Measurements from ENCODE around the gene MECR.

The MECR gene

DNA sequence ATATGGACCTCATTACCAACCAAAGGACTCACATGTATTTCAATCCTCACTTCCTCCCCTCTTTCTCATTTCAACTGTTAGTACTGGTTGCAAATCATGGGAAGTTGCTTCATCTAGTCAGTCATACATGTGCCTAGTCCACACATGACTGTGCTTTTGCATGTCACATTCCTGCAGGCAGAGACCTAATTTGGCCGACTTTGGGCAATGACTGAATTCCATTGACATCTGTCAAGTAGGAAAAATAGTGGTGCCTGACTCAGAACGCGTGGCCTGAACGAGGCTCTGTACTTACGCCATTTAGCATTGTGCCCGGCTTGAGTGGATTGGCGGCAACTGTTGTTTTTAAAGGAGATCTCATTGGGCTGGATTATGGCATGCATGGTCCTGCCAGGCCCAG is 23.6 kb upstream of the MECR start:
- no peak for DNase-seq

DNA sequence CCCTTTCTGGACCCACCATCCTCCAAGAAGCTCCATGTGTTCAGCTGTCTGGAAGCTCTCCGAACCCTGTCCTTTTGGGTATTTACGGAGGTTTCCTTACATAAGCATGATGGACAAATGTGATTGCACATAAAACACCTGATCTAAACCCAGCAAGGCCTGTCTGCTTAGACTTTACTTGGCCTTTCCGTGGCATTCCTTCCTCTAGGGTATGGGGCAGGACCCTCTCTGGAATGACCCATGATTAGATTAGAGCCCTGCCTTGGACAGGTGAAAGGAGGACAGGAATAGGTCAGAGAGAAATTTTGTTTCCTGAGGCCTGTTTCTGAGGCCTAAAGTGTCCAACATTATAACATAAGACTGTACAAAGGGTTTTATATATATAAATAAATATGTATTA is 22.4 kb upstream of the MECR start:
- DNase-seq: no peak

DNA sequence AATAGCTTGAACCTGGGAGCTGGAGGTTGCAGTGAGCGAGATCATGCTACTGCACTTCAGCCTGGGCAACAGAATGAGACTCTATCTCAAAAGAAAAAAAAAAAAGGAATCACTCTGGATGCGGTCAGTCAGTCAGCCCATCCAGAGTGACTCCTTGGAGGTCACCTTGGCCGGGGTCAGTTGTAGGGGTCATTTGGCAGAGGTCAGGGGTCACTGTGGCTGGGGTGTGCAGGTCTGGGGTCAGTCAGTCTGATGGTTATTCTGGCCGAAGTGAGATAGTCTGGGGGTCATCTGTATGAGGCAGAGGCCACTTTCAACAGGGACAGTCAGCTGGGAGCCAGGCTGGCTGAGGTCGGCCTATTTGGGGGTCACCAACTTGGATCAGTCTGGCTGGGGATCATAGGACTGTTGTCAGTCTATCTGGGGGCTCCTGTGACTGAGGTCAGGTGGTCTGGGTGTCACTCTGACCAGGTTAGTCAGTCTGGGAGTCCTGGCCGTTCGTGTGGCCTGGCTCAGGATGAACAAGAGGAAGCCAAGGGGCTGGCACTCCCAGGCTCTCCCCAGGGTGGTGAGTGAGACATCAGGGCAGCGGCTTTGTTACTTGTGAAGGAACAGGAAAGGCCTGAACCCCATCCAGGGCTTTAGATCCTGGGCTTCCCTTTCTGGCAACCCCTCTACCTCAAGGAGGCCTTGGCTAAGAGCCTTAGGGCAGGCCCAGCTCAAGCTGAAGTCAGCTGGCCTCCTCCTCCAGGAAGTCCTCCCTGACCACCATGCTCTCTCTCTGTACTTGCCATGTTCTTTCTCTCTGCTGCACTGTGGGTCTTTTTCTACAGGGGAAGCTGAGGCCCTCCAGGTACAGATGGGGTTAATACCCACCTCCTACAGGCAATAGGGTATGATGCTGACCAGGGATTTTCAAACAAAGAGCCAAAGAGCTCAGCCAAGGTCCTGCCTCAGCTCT is 20.7 kb upstream of the MECR start:
- DNase-seq: no peak

DNA sequence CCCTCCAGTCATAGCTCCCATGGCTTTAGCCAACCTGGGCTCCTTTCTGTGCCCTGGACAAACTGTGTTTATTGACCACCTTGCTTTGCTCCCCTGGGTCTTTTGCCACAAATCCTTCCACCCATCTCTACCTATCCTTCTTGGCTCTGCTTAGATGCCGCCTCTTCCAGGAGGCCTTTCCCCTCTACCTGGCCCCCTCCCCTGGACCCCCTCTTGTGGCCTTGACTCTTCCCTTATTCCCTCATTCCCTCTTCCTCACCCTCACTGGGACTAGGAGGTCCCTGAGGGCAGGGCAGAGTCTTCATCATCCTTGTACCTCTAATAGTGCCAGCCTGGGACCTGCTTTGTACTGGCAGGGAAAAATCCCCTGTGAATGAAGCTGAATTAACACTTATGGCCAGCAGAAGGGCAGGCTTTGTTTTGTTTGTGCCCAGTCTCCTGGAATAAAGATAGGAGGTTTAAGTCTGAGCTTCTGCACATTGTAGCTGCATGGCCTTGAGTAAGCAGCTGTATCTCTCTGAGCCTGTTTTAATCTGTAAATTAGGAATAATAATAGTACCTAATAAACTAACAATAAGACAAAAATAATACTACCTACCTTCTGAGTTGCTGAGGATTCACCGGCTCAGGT is 19.3 kb upstream of the MECR start:
- DNase-seq: no peak

DNA sequence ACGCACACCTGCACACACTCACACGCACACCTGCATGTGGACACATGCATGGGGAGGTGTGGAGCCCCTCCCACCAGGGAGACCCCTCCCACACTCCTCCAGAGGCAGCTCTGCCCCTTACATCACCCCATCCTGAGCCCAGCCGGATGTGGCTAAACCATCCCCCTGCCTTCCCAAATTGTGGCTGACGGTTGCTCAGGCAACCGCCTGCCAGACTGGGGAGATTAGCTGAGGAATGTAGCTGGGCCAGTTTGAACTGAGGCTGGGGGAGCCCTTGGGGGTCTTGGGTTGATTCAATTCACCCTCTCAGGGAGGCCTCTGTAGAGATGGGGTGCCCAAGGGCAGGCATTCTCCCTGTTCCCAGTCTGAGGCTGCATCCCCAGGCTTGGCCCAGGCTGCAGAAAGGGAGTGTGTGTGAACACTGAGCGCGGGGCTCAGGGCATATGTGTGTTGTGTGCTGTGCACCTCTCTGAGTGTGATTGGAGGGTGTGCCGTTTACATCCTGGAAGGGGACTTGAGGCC is 18.5 kb upstream of the MECR start:
- DNase-seq: no peak

DNA sequence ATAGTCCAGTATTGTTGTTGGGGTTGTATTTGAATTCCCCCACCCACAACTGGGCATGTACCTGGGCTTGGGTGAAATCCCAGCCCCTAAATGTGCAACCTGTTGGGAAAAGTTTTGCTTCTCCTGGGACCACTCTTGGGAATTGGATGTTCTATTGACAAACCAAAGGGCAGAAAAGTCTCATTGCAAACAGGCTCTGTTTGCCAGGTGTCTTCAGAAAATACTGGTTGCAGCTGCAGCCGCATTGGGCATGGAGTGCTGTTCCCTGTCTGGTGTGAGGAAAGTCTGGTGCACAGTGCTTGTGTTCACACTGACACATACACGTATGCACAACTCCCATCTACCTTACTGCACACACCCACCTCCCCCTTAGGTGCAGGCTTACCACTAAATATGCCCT is 17.7 kb upstream of the MECR start:
- no peak for DNase-seq

DNA sequence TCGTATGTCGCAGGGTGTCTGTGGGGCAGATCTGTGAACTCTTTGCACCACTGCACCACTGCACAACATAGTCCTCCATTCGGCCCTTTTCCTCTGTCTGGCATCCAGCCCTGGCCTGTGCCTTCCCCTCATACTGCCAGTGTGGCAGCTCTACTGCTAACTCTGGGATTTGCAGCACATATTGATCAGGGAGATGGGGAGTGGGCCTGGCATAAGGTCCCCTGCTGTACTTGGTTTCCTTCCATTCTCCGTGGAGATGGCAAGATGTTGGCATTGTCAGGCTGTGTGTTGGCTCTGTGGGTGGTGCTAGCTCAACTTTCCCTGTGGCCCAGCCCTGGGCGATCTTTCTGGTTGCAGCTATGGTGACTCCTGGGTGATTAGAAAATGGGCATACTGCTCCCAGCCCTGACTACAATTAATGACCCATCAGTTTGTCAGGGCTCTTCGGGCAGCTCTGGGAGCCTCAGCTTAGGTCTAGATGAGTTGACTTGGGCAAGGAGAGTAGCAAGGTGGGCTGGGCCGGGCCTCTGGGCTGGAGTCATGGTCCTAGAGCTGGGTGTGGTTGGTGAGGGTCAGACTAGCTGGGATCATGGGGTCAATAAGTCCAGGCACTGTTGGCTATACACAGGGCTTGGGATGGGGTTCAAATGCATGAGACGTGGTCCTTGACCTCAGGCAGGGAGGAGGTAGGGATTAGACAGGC is 17.0 kb upstream of the MECR start:
- no peak for DNase-seq

DNA sequence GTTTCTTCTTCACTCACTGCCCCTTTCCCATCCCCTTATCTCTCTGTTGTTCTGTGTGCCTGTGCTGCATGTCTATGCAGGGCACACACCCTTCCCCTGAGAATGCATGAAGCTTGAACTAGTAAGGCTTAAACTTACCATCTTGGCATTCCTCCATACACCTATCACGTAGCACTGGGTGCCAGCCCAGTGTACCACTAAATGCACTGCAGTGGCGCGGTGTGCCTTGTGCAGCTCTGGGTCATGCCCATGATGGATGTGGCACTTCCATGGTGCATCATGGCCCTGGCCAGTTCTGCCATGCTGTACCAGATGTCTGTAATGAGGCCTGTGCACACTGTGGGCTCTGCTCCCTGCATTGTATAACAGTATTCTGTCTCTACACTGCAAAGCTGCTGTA is 16.3 kb upstream of the MECR start:
- no peak for DNase-seq

DNA sequence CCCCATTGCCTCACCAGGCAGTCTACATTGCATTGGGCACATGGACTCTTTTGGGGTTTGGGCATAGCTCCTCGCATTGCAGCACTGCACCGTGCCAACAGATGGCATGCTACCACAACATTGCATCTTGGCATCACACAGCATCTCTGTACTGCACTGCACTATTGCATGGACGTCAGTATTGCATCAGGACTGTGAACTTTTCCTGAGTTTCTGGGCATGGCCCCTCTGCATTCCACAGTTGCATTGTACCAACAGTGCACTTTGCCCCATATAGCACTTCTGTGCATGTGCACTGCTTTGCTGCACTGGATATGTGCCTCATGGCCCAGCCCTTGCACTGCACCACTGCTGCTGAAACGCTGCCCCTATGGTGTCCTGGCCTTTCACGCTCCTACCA is 15.1 kb upstream of the MECR start:
- peak; percentile 18 for DNase-seq

DNA sequence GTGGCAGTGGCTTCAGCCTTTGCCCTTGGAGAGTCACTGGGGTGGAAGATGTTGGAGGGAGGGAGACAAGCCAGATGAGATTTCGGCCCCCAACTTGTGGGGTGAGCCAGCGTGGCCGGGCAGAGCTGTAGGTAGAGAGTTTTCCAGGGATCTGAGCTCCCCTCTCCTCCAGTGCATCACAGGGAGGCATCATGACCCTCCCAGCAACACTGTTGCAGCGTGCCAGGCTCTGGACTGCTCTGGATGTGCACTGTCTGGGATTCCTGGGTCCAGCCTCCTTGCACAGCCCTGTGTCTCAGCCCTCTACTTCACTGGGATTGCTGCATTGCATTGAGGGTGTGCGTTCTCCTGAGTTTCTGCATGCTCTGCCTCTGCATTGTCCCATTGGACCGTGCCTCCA is 14.5 kb upstream of the MECR start:
- no peak for DNase-seq

DNA sequence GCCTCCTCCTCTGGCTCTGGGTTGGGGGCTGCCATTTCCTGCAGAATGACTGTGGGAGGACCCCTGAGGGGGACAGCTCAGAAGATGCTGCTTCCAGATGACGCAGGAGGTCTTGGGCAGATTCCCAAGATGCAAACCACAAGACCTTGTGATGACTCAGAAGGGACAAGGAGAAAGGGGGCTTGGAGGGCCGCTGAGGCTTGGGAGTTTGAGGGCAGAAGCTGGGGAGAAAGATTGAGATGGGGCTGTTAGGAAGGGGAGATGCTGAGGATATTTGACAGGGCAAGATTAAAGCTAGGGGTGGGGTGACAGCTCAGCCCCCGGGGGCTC is 13.1 kb upstream of the MECR start:
- DNase-seq: no peak

DNA sequence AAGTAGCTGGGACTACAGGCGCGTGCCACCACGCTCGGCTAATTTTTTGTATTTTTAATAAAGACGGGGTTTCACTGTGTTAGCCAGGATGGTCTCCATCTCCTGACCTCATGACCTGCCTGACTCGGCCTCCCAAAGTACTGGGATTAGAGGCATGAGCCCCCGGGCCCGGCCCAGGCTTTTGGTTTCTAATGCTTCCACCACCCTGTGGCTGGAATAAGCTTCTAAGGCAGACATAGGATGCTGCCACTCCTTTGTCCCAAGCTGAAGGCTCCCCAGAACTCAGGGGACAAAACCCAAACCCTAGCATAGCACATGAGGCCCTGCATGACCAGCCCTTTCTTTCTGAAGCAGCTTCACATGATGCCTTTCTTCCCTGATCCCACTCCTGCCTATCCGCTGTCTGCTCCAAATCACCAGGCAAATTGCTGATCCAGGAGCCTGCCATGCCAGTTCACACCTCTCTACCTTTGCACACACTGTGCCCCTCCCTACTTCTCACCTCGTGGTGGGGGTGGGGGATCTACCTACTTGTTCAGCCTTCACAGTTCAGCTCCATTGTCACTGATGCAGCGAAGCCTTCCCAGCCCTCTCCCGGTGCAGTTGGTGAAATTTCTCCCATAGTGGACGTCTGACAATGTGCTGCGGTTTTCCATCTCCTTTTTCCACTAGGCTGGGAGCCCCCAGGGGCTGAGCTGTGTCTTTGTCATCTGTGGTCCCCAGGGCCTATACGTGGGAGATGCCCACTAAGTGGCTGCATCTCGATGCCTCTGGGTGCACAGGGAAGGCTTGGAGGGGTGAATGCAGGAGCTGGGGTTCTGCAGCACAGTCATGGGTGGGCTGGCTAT is 12.5 kb upstream of the MECR start:
- no peak for DNase-seq

DNA sequence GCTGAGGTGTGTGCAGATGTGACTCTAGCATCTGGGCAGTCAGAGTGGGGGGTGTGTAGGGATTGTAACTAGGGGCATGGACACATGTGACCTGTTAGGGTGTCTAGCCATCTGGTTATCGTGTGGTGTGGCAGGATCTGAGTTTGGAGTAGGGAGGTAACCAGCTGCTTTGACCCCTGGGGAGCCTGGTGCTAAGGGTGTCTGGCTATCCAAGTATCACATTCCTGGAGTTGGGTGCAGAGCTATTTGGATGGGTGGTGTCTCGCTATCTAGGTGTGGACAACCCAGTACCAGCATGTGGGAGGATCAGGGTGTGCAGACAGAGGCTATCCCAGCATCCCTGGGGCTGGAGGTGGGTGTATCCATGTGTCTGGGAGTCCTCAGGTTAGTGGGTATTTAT is 10.3 kb upstream of the MECR start:
- no peak for DNase-seq

DNA sequence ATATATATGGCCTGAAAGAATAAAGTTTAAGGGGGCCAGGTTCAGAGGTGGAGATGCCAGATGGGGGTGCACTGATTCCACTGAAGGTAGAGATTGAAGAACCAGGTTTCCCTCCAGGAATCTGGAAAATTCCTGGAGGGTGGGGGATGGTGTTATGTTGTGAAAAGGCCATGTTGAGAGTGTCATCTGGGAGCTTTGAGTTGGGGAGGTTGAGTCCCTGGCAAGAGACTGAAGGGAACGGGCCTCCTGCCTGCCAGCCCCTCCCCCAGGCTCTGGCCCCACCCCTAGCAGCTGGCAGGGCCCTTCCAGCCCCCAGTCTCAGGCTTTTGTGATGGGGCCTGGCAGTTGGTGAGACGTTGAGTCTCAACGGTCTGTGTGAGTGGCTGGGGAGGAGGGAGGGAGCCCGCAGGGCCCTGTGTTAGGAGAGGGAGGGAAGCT is 9.7 kb upstream of the MECR start:
- no peak for DNase-seq

DNA sequence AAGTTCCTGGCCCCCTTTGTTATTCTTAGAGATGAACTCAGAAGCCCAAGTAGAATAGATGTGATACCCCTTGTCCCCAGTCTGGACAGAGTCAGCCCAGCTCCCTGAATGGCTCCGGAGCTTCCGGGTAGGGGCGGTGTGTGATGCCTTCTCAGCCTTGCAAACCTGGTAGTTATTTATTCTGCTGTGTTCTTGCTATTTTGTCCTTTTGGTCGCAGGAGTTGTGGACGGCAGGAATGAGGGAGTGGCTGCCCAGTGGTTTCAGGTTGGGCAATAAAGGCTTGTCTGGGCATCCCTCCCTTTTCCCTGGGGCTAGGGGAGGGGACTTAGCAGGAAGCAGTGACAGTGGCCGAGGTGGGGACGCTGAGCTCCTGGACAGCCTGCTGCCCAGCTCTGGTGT is 8.4 kb upstream of the MECR start:
- no peak for DNase-seq

DNA sequence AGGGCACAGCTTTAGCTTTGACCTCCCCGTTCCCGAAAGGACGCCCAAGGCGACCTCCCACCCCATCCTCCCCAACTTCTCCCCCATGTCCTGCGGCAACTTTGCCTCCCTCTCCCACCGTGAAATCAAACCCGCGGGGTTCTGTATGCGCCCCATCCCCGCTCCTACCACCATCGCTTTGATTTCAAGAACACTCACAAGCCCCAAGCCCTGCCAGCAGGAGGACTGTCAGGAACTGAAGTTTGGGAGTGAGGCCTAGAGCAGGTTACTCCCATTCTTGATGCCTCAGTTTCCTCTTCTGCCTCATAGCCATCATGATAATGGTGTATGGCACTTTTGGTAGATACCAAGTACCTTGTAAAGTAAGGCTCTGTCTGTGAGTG is 7.9 kb upstream of the MECR start:
- DNase-seq: no peak

DNA sequence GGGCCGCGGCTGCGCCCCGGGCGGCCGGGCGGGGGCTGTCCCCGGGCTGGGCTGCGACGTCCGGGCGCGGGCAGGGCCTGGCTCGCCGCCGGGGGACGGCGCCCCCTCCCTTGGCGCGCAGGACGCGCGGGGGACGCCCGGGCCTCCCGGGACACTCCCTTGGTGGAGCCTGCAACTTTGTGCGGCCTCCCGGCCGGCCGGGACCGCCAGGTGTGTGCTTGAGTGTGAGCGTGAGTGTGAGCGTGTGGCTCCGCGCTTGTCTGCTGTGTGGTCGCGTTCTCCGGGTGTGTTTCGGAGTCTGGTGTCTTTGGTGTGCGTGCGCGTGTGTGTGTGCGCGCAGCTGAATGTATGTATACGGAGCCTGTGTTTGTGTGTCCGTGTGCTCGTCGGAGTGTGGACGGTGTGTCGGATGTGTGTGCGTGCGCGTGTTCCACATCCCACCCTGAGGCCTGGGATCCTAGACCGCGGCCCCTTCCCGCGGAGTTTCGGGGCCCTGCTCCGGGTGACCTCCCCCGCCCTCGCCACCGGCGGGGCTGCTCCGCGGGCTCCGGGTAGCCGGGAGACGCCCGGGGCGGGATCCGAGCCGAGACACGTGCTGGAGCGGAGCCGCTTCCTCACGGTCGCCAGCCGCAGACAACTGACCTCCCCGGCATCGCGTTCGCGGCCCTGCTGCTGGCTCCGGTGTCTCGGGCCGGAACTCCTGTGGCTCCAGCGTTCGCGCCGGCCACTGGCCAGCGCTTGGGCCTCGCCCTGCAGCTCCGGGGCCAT is 7.3 kb upstream of the MECR start:
- DNase-seq: no peak

DNA sequence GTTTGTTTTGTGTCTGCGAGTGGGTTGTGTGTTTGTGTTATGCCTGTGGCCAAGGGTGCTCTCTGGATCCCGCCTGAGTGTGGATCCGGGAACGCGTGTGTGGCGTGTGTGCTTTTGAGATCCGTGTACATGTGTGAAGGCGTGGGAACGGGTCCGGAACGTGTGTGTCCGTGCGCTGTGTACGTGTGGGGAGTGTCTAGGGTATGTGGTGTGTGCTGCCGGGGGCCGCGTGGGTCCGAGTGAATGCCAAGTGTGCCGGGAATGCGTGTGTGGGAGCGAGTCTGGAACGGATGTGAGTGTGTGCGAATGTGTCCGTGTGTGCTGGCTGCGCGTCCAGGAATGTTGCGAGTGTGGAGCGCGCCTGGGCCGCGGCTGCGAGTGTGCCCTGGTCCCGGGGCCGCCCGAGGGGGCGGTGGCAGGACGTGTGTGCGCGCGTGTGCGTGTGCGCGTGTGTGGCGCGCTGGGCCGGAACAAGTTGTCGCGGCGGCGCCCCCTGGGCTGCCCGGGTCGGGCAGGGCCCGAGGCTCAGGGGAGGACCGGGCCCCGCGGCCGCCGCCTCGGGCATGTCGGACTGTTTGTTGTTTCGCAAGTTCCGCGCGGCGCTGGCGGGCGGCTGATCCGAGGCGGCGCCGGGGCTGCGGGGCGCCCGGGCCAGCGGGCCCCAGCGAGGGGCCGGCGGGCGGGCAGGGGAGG is 6.5 kb upstream of the MECR start:
- DNase-seq: no peak

DNA sequence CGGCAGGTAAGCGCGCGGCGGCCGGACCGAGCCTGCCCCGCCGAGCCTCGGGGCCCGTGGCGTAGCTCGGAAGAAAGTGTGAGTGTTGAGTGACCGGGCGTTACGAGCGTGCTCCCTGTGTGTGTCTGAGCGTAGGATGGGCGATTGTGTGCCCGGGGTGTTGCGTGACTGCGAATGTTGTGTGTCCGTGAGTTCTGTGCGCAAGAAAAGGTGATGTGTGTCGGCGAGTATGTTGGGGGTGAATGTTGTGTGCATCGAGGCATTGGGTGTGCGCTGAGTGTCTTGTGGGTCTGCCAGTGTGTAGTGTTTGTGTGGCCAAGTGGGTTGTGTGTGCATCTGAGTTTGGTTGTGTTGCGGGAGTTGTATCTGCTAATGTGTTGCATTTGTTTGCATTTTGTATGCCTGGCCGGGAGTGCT is 6.0 kb upstream of the MECR start:
- DNase-seq: no peak

DNA sequence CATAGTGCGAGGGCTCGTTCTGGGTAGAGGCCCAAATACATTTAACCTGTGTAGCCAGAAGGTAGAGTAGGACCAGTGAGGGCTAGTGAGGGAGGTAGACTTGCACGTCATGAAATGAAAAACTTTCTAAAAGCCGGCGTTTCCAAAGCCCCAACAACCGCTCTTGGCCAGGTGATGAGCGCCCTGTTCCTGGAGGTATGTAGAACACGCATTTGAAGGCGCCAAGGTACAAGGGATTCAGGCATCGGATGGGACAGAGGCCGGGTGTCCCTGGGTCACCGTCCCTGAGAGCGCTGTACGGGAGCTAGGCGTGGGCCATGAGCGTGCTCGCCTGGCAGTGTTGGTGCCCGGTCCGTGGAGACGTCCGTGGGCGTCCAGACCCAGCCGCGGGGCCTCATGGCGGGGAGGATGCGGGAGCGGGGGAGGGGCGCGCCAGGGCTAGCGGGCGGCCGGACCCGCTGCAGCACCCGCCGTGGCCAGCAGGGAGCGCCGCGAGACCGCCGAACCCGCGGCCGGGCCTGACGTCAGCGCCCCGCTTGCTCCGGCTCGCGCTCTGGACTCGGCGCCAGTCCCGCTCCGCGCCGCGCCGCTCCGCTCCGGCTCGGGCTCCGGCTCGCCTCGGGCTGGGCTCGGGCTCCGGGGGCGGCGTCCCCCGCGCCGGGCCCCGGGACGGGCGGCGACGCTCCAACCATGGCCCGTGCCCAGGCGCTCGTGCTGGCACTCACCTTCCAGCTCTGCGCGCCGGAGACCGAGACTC is 5.4 kb upstream of the MECR start, which contains the start of gene PTPRU:
Gene PTPRU, plus strand, starts transcription at position 568 of the 757 bp plus-strand sequence. Its CDS starts 123 bp downstream, at position 691.
- peak; percentile 86 for DNase-seq

All from activated CD4-positive, alpha-beta T cell treated with anti-CD3 and anti-CD28 coated beads, Interleukin-2, Interleukin-6, amounts not matched to agents 100 ng/mL and 50 ng/mL, durations not matched to agents 16 hours and 8 hours (primary cell).